HCT116 (cell line): ENCODE measurements around the gene SLC6A13. TPM values are rescaled to one million over a fixed set of nuclear protein-coding genes. Genes with fewer than 3 reads are reported as not detected.

Experiments used
- ATAC-seq: fragments of 200-7000 bp; cut with Tn5 transposase; 2 replicates; pipeline ENCODE4 v1.9.1; 2020; ENCODE audit warnings: mild to moderate bottlenecking, moderate library complexity
- BruUV-seq: library from RNA; stranded (reverse); fragments of 400-500 nt; replicated peaks from 2 replicates; lab custom pipeline; 2021; lab: Mats Ljungman, UMichigan
- CTCF ChIA-PET: fragments of 300-600 bp; sonication (Branson Sonifier 250); formaldehyde crosslinking; loops from one replicate; lab custom pipeline; 2021; ENCODE audit warnings: antibody characterized with exemption; lab: Charles Lee
- POLR2A ChIA-PET: fragments of 300-600, 350-600 bp; sonication (Branson Sonifier 250); formaldehyde crosslinking; loops from one replicate; lab custom pipeline; 2021; ENCODE audit warnings: antibody characterized with exemption; lab: Charles Lee
- RAD21 ChIA-PET, 2 experiments: fragments of 300-600 bp; sonication (Branson Sonifier 250); formaldehyde crosslinking; loops; one replicate each; lab custom pipeline; 2023; ENCODE audit warnings: low total read pairs in 2 of 2; ENCODE audit not compliant: uncharacterized antibody in 2 of 2, unreplicated experiment in 2 of 2, low non-redundant PET in 1 of 2; lab: Charles Lee
- DNase-seq: peaks from one replicate; pipeline ENCODE4 v3.0.0-alpha.2; 2010; ENCODE audit warnings: low read depth, low spot score
- H2AFZ ChIP-seq: fragments of 200-600 bp; shearing (Covaris generic), sonication (generic); 2 replicates; pipeline ENCODE4 v1.6.1; 2017; ENCODE audit warnings: low read depth, mixed run types, mixed read lengths, antibody characterized with exemption, low read length; ENCODE audit not compliant: poor library complexity, severe bottlenecking
- H3K27ac ChIP-seq: 2 replicates; pipeline ENCODE4 v1.5.1; 2012; ENCODE audit warnings: low read depth, low read length
- H3K27me3 ChIP-seq: fragments of 200-600 bp; sonication (generic); 2 replicates; pipeline ENCODE4 v1.6.1; 2016; ENCODE audit warnings: mixed run types, low read length, mixed read lengths; ENCODE audit not compliant: insufficient read depth
- H3K36me3 ChIP-seq, 2 experiments: fragments of 200-500 bp in 1 of 2; fragments of 200-600 bp in 1 of 2; sonication (Bioruptor generic) in 1 of 2; sonication (generic) in 1 of 2; 2 replicates each; pipeline versions ENCODE4 v1.5.1 to v1.6.1; 2014 to 2016; ENCODE audit warnings: low read length in 2 of 2, inconsistent platforms in 1 of 2, mixed read lengths in 1 of 2, mixed run types in 1 of 2; ENCODE audit not compliant: insufficient read depth in 2 of 2, control insufficient read depth in 1 of 2
- H3K4me1 ChIP-seq, 2 experiments: fragments of 200-600 bp in 1 of 2; sonication (generic) in 1 of 2; 2 replicates each; pipeline versions ENCODE4 v1.5.1 to v1.6.1; 2012 to 2017; ENCODE audit warnings: low read length in 2 of 2, inconsistent platforms in 1 of 2, mild to moderate bottlenecking in 1 of 2, mixed read lengths in 1 of 2, mixed run types in 1 of 2, moderate library complexity in 1 of 2; ENCODE audit not compliant: insufficient read depth in 2 of 2, control insufficient read depth in 1 of 2
- H3K4me2 ChIP-seq: fragments of 200-600 bp; sonication (generic); 2 replicates; pipeline ENCODE4 v1.6.1; 2017; ENCODE audit warnings: mixed run types, low read length, mixed read lengths
- H3K4me3 ChIP-seq, 2 experiments: fragments of 200-600 bp in 1 of 2; sonication (generic) in 1 of 2; replicated peaks in 1 of 2; 2 replicates each; pipeline ENCODE4 v1.5.1; 2011 to 2016; ENCODE audit warnings: low read length in 2 of 2, control low read depth in 1 of 2, low read depth in 1 of 2, mild to moderate bottlenecking in 1 of 2, mixed read lengths in 1 of 2, mixed run types in 1 of 2
- H3K79me2 ChIP-seq: fragments of 200-600 bp; sonication (generic); 2 replicates; pipeline ENCODE4 v1.6.1; 2017; ENCODE audit warnings: mild to moderate bottlenecking, mixed run types, low read length, moderate library complexity, mixed read lengths; ENCODE audit not compliant: insufficient read depth
- H3K9ac ChIP-seq: fragments of 200-600 bp; sonication (generic); 2 replicates; pipeline ENCODE4 v1.6.1; 2016; ENCODE audit warnings: low read length, mixed read lengths
- H3K9me2 ChIP-seq: fragments of 200-600 bp; sonication (generic), shearing (Covaris generic); 2 replicates; pipeline ENCODE4 v1.6.1; 2017; ENCODE audit warnings: mixed run types, mild to moderate bottlenecking, moderate library complexity; ENCODE audit not compliant: insufficient read depth
- H3K9me3 ChIP-seq, 2 experiments: fragments of 200-500 bp in 1 of 2; fragments of 200-600 bp in 1 of 2; sonication (Bioruptor generic) in 1 of 2; sonication (generic) in 1 of 2; 2 replicates each; pipeline ENCODE4 v1.6.1; 2014 to 2017; ENCODE audit warnings: low read length in 2 of 2, mixed read lengths in 2 of 2, inconsistent platforms in 1 of 2, low read depth in 1 of 2, mild to moderate bottlenecking in 1 of 2, mixed run types in 1 of 2, moderate library complexity in 1 of 2; ENCODE audit not compliant: control insufficient read depth in 1 of 2, insufficient read depth in 1 of 2
- H4K20me1 ChIP-seq: fragments of 200-600 bp; sonication (generic), shearing (Covaris generic); 2 replicates; pipeline ENCODE4 v1.6.1; 2017; ENCODE audit warnings: mixed run types, mild to moderate bottlenecking, moderate library complexity; ENCODE audit not compliant: insufficient read depth
- CBX3 ChIP-seq: IDR thresholded peaks from 2 replicates; pipeline ENCODE4 v1.6.1; 2012; ENCODE audit warnings: low read depth
- POLR2A ChIP-seq: IDR thresholded peaks from 2 replicates; pipeline ENCODE4 v1.7.0; 2011; ENCODE audit warnings: borderline replicate concordance; ENCODE audit not compliant: insufficient read depth, insufficient read length; ENCODE audit errors: extremely low read depth
- SIN3A ChIP-seq: IDR thresholded peaks from 2 replicates; pipeline ENCODE4 v1.6.1; 2012; ENCODE audit warnings: low read depth
- ZNF274 ChIP-seq: fragments of 200-500 bp; sonication (Bioruptor generic); IDR thresholded peaks from 2 replicates; pipeline ENCODE4 v1.6.1; 2014; ENCODE audit warnings: mild to moderate bottlenecking, low read depth, low read length, inconsistent platforms
- intact Hi-C: fragments of 100-400 bp; cut with micrococcal nuclease; formaldehyde crosslinking; loops from 2 replicates; pipeline ENCODE4 v1.10.0; 2022
- total RNA-seq: library from RNA; stranded (reverse); gene quantifications from one replicate; pipeline ENCODE4 v1.2.1, GENCODE V29; 2021; ENCODE audit not compliant: unreplicated experiment
- TF ChIP-seq, protein P1 (sequence below): IDR thresholded peaks from 2 replicates; pipeline ENCODE4 v1.6.1; 2012

SLC6A13 gene
- total RNA-seq, 1 experiment from 2014 or later, result 0.39 TPM

- Histone ChIP-seq H3K27me3 (no peaks in the 10 kb centered on the region), H3K4me3 (no peak overlapping the region), H4K20me1 (no peaks in the 10 kb centered on the region), H3K36me3 (no peaks in the 10 kb centered on the region), H3K79me2 (no peaks in the 10 kb centered on the region), H3K9me3 (peaks cover 6 to 7% of the 10 kb centered on the region in 2 experiments; a peak in 2 of 4 replicates), H3K9me2 (no peaks in the 10 kb centered on the region), H3K27ac (no peak overlapping the region), H3K9ac (no peak overlapping the region), H3K4me1 (no peaks in the 10 kb centered on the region), H2AFZ (no peak overlapping the region), H3K4me2 (no peak overlapping the region)
- TF ChIP-seq POLR2A (no peak), SIN3A (no peak), ZNF274 (no peak), CBX3 (no peak)
- TF ChIP-seq, protein P1, sequence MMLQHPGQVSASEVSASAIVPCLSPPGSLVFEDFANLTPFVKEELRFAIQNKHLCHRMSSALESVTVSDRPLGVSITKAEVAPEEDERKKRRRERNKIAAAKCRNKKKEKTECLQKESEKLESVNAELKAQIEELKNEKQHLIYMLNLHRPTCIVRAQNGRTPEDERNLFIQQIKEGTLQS, result no peak
- no peak for ATAC-seq
- no TSS peak for BruUV-seq
- intact Hi-C loops, result no loop called here
- CTCF ChIA-PET, result no interaction called here
- POLR2A ChIA-PET, result no interaction called here
- RAD21 ChIA-PET, result no interaction called here
- no peak for DNase-seq
These were observed 24.5 kb downstream of the SLC6A13 start for GRCh38 chr12:238116-238515.

- H3K4me1 ChIP-seq, result no peaks in the 10 kb centered on the region
- no TSS peak for BruUV-seq
- TF ChIP-seq, protein P1, result no peak
- no peaks in the 10 kb centered on the region for H3K27me3 ChIP-seq
- POLR2A ChIA-PET, result no interaction called here
- H3K9ac ChIP-seq, result no peak overlapping the region
- H4K20me1 ChIP-seq, result no peaks in the 10 kb centered on the region
- no peak overlapping the region for H2AFZ ChIP-seq
- no peak overlapping the region for H3K4me3 ChIP-seq
- RAD21 ChIA-PET, result no interaction called here
- H3K36me3 ChIP-seq, result no peaks in the 10 kb centered on the region
- ATAC-seq (no peak), DNase-seq (no peak)
- no peak overlapping the region for H3K27ac ChIP-seq
- no peaks in the 10 kb centered on the region for H3K9me2 ChIP-seq
- CTCF ChIA-PET, result no interaction called here
- H3K9me3 ChIP-seq, result peaks cover 6 to 7% of the 10 kb centered on the region in 2 experiments; a peak in 2 of 4 replicates
- intact Hi-C loops, result no loop called here
- H3K79me2 ChIP-seq, result no peaks in the 10 kb centered on the region
- H3K4me2 ChIP-seq, result no peak overlapping the region
These were observed 25.4 kb downstream of the SLC6A13 start for GRCh38 chr12:237026-237815.
